Left lung (tissue), 10 donors: Measurements from ENCODE around the gene SIX1. TPM values are rescaled to one million over a fixed set of nuclear protein-coding genes. Genes with fewer than 3 reads are reported as not detected.

Source experiments
- ATAC-seq: fragments of 200-7000 bp; cut with Tn5 transposase; one replicate; pipeline ENCODE4 v1.9.1; 2020; ENCODE audit warnings: moderate library complexity
- DNase-seq, 4 donors: peaks; one replicate each; pipeline ENCODE4 v3.0.0-alpha.2; 2013 to 2020
- H3K27ac ChIP-seq, 2 donors: fragments of 200-600 bp; sonication (generic) in 1 of 2; one replicate each; pipeline versions ENCODE4 v1.5.0 to v1.8.0; 2020 to 2021
- H3K27me3 ChIP-seq, 2 donors: fragments of 200-600 bp; sonication (generic) in 1 of 2; one replicate each; pipeline versions ENCODE4 v1.5.0 to v1.8.0; 2020 to 2021
- H3K36me3 ChIP-seq, 2 donors: fragments of 200-600 bp; sonication (generic) in 1 of 2; one replicate each; pipeline versions ENCODE4 v1.5.0 to v1.8.0; 2020 to 2021
- H3K4me1 ChIP-seq, 2 donors: fragments of 200-600 bp; one replicate each; pipeline ENCODE4 v1.8.0; 2021
- H3K4me3 ChIP-seq, 2 donors: fragments of 200-600 bp; sonication (generic) in 1 of 2; one replicate each; pipeline versions ENCODE4 v1.5.0 to v1.8.0; 2020 to 2021; ENCODE audit warnings: mild to moderate bottlenecking in 1 of 2
- H3K9me3 ChIP-seq, 2 donors: fragments of 200-600 bp; sonication (generic) in 1 of 2; one replicate each; pipeline versions ENCODE4 v1.5.0 to v1.8.0; 2020 to 2021
- intact Hi-C, 2 donors: fragments of 100-400 bp; cut with DNase I; formaldehyde crosslinking; loops; one replicate each; pipeline versions ENCODE4 v1.11.2 to v1.14.2; 2022
- polyA plus RNA-seq, 6 donors: library from polyadenylated mRNA; unstranded; fragments of 120-200 nt; gene quantifications; one replicate each; pipeline ENCODE4 v1.2.1, GENCODE V29; 2013; ENCODE audit not compliant: insufficient read length in 6 of 6
- total RNA-seq, 2 donors: library from RNA; stranded (reverse); fragmentation: NEBNext Ultra II Directional; extraction: Animal tissue kit (Norgen Biotek cat#: 25700); gene quantifications; one replicate each; pipeline ENCODE4 v1.2.1, GENCODE V29; 2021
- TF ChIP-seq, protein P1 (sequence below), 2 donors: fragments of 200-600 bp; sonication (generic) in 1 of 2; IDR thresholded peaks; one replicate each; pipeline versions ENCODE4 v1.5.0 to v1.8.0; 2021; ENCODE audit warnings: antibody characterized with exemption in 2 of 2
- donor health status: DM: no; HTN: yes; CAD: no.
- donor health status: DM: no; HTN: no; CAD: no.

Gene SIX1
- total and polyA plus RNA-seq, 8 donors: 0.46 to 2.4 (median 0.97) TPM; not detected in 1

DNA sequence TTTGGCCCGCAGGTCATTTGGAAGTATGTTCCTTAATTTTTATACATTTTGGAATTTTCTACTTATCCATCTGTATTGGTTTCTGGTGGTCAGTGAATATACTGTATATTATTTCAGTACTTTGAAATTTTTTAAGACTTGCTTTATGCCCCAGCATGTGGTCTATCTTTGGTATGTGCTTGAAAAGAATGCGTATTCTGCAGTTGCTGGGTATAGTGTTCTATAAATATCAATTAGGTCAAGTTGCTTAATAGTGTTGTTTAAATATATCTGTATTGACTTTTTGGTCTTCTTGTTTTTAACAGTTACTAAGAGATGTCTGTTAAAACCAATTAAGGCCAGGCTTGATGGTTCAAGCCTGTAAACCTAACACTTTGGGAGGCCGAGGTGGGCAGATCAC, 21.7 kb upstream of the SIX1 start:
- Histone ChIP-seq H3K36me3 (no peaks in the 10 kb centered on the region), H3K27ac (no peak overlapping the region), H3K27me3 (peaks cover 0 to 7% of the 10 kb centered on the region in 2 donors), H3K4me1 (no peaks in the 10 kb centered on the region), H3K9me3 (no peaks in the 10 kb centered on the region), H3K4me3 (no peak overlapping the region)
- TF ChIP-seq, protein P1, sequence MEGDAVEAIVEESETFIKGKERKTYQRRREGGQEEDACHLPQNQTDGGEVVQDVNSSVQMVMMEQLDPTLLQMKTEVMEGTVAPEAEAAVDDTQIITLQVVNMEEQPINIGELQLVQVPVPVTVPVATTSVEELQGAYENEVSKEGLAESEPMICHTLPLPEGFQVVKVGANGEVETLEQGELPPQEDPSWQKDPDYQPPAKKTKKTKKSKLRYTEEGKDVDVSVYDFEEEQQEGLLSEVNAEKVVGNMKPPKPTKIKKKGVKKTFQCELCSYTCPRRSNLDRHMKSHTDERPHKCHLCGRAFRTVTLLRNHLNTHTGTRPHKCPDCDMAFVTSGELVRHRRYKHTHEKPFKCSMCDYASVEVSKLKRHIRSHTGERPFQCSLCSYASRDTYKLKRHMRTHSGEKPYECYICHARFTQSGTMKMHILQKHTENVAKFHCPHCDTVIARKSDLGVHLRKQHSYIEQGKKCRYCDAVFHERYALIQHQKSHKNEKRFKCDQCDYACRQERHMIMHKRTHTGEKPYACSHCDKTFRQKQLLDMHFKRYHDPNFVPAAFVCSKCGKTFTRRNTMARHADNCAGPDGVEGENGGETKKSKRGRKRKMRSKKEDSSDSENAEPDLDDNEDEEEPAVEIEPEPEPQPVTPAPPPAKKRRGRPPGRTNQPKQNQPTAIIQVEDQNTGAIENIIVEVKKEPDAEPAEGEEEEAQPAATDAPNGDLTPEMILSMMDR (IDR thresholded peaks at IDR 0.05): no peak
- intact Hi-C loops: no loop called here
- DNase-seq (no peak), ATAC-seq (no peak)

DNA sequence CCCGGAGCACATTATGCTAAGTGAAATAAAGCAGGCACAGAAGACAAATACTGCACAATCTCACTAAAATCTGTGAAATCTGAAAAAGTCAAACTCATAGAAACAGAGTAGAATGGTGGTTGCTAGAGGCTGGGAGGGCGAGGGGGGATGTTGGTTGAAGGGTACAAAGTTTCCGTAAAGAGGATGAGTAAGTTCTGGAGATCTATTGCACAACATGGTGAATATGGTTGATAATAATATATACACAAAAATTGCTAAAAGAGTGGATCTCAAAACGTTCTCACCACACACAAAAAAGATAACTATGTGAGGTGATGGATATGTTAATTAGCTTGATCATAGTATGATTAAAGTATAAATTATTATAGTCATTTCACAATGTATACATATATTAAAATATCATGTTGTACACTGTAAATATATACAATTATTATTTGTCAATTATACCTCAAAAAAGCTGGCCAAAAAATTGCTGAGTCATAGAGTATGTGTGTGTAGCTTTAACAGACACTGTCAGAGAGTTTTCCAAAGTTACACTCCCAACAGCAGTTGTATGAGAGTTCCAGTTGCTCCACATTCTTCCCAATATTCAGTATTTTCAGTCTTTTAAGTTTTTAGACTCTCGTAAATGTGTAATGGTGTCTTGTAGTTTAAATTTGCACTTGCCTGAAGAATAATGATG, 19.3 kb upstream of the SIX1 start:
- peaks cover 5 to 29% of the 10 kb centered on the region in 2 donors for H3K27me3 ChIP-seq
- H3K9me3 ChIP-seq: no peaks in the 10 kb centered on the region
- no peak overlapping the region for H3K4me3 ChIP-seq
- H3K4me1 ChIP-seq: no peaks in the 10 kb centered on the region
- ATAC-seq (no peak), DNase-seq (no peak)
- H3K27ac ChIP-seq: no peak overlapping the region
- intact Hi-C loops: no loop called here
- TF ChIP-seq, protein P1 (IDR thresholded peaks at IDR 0.05): no peak
- H3K36me3 ChIP-seq: no peaks in the 10 kb centered on the region

- DNase-seq (no peak), ATAC-seq (peak; percentile 15)
- intact Hi-C loops: no loop called here
- Histone ChIP-seq H3K4me3 (no peak overlapping the region), H3K9me3 (no peaks in the 10 kb centered on the region), H3K36me3 (no peaks in the 10 kb centered on the region), H3K27ac (no peak overlapping the region), H3K4me1 (no peaks in the 10 kb centered on the region), H3K27me3 (peaks cover 16 to 63% of the 10 kb centered on the region in 2 donors)
- TF ChIP-seq, protein P1 (IDR thresholded peaks at IDR 0.05): no peak
These were observed 15.9 kb upstream of the SIX1 start for GRCh38 chr14:60665177-60665550.

DNA sequence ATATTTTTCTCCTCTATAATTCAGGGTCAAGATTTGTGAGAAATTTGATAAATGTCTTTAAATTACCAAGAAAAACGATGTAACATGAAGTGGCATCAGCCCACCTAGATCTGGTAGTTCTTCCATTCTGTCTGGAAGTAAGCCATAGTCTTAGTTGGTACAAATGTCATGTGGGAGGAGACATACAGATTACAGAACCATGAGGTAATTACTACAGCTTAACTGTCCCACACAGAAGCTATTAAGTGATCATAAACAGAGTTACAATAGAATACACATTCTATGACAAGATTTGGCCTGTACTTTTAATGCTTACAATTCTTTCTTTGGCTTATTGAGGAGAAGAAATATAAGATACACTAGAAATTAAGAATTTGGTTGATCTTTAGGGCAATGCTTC, 13.7 kb upstream of the SIX1 start:
- intact Hi-C loops: no loop called here
- Histone ChIP-seq H3K27ac (no peak overlapping the region), H3K4me1 (peaks cover 0 to 1% of the 10 kb centered on the region in 2 donors), H3K4me3 (no peak overlapping the region), H3K27me3 (peaks cover 32 to 85% of the 10 kb centered on the region in 2 donors), H3K9me3 (no peaks in the 10 kb centered on the region), H3K36me3 (no peaks in the 10 kb centered on the region)
- ATAC-seq (no peak), DNase-seq (no peak)
- TF ChIP-seq, protein P1 (IDR thresholded peaks at IDR 0.05): no peak

- TF ChIP-seq, protein P1 (IDR thresholded peaks at IDR 0.05): no peak
- Histone ChIP-seq H3K4me1 (peaks cover 0 to 14% of the 10 kb centered on the region in 2 donors), H3K36me3 (no peaks in the 10 kb centered on the region), H3K27me3 (peaks cover 40 to 92% of the 10 kb centered on the region in 2 donors), H3K27ac (no peak overlapping the region), H3K4me3 (no peak overlapping the region), H3K9me3 (no peaks in the 10 kb centered on the region)
- ATAC-seq (no peak), DNase-seq (no peak)
- intact Hi-C loops: no loop called here
These were observed 12.4 kb upstream of the SIX1 start for GRCh38 chr14:60661721-60662120.
